Measurements from ENCODE around the gene MAPRE3.
"Not testable (repeated sequence)": the region's sequence is repeated elsewhere in the genome, so short reads cannot be mapped to it uniquely, and the experiment has no call there.

The MAPRE3 gene

DNA sequence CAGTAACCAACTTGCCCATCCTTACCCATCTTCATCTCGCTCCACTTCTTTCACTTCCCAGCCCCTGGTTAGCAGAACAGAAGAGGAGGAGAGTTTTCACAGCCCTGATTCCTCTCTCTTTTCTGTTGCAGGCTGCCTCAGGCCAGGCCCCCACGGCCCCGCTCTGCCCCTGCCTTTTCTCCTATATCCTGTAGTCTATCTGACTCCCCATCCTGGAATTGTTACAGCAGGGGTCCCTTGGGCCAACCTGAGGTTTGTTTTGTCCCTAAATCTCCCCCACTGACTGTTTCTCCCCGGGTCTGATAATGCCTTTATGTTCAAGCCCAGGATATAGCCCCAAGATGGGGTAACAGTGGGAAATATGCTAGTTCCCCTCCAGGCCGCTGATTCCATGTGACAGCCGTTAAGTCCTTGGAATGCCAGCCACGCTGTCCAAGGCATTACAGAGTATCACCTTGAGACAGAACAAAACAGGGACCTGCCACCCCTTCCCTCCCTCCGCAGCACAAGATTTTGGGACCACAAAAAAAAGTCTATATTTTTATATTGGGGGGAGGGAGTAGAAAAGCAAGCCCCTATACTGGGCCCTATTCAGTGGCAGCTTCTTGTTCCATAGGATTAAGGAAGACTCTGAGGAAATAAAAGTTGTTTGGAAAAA, 99.7 kb downstream of the MAPRE3 start:
- DNase-seq, result no peak
- Mint-ChIP-seq H3K4me1 (ENCODE audit: low read depth in 2 of 2) (peaks cover 37 to 62% of the 10 kb centered on the region in 2 donors), H3K36me3 (ENCODE audit: insufficient read depth) (peaks cover 42% of the 10 kb centered on the region), H3K27me3 (no peaks in the 10 kb centered on the region), H3K27ac (peak overlapping the region; percentile 91 to 96), H3K4me3 (peak overlapping the region; percentile 97 to 99), H3K9me3 (no peaks in the 10 kb centered on the region)
- ATAC-seq (replicated peaks), result no peak

DNA sequence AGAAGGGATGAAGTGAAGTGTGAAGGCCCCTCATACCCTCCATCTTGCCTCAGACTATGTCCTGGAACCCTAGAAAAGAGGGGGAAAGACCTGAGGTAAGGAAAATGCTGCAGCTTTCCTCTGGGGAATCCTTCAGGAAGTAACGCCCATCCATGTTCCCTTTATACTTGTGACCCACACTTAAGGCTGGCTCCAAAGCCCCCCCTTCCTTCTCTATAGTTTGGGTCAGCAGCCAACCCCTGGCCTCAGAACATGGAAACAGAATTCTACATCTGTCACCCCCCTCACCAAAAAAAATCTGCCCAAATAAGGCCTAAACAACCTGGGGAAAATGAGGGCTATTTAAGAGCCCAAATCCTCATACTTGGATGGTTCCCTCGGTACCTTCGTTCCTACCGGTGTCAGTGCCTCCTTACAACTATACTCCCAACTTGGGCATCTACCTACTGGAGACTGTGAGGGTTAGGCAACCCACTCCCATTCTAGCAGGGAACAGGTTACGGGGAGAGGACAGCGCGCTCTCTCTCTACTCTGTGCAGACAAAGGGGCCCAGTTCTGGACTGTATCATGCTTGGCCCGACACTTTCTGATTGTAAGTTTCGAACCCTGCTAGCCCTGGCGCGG, 100.3 kb downstream of the MAPRE3 start:
- Mint-ChIP-seq H3K27me3 (no peaks in the 10 kb centered on the region), H3K9me3 (no peaks in the 10 kb centered on the region), H3K36me3 (ENCODE audit: insufficient read depth) (peaks cover 35% of the 10 kb centered on the region), H3K4me1 (ENCODE audit: low read depth in 2 of 2) (peaks cover 44 to 62% of the 10 kb centered on the region in 2 donors), H3K27ac (peak overlapping the region; percentile 91 to 96), H3K4me3 (peak overlapping the region; percentile 97 to 99)
- ATAC-seq (replicated peaks), result peak; percentile 9
- peak in 1 of 3 experiments; percentile 21 for DNase-seq

DNA sequence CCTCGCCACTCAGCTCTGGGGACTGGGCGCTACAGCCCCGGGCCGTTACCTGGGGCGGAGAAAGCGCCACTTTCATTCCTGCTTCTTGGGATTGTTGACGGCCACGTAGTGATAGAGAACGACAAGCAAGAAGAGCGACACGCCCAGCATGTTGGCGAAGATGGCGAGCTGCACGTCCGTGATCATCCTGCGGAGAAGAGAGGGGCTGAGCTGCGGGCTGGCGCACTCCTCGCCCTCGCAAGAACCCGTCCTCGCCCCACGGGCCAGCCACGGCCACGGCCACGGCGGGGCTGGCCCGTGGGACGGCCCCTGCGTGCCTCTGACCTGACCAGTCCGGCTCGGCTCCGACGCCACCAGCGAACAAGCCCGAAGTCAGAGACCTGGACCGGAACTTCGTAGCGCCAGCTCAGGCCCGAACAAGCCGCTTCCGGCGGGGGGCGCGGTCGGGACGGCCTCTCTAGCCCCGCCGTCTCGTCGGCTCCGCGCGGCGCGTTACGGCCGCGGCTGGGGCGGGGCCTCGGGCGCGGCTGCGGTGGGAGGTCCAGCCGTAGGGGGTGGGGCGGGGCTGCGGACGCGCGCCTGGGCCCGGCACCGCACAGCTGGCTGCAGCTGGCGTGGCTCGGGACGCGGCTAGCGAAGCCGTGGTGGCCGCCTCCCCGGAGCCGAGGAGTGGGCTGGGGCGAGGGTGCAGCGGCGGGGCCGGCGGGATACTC, 101.0 kb downstream of the MAPRE3 start, which contains the start of gene OST4:
Gene OST4 (minus strand): TSS at position 378 of the 713 bp plus-strand sequence.
- no peaks in the 10 kb centered on the region for H3K9me3 Mint-ChIP-seq
- peaks cover 29% of the 10 kb centered on the region for H3K36me3 Mint-ChIP-seq (ENCODE audit: insufficient read depth)
- peak within 1 kb of the TSS; percentile 97 to 99 for H3K4me3 Mint-ChIP-seq
- ATAC-seq (replicated peaks), result peak; percentile 90
- peak; percentile 85 to 87 (median 85) for DNase-seq
- no peaks in the 10 kb centered on the region for H3K27me3 Mint-ChIP-seq
- peaks cover 48 to 62% of the 10 kb centered on the region in 2 donors for H3K4me1 Mint-ChIP-seq (ENCODE audit: low read depth in 2 of 2)
- H3K27ac Mint-ChIP-seq, result peak within 1 kb of the TSS; percentile 91 to 96

DNA sequence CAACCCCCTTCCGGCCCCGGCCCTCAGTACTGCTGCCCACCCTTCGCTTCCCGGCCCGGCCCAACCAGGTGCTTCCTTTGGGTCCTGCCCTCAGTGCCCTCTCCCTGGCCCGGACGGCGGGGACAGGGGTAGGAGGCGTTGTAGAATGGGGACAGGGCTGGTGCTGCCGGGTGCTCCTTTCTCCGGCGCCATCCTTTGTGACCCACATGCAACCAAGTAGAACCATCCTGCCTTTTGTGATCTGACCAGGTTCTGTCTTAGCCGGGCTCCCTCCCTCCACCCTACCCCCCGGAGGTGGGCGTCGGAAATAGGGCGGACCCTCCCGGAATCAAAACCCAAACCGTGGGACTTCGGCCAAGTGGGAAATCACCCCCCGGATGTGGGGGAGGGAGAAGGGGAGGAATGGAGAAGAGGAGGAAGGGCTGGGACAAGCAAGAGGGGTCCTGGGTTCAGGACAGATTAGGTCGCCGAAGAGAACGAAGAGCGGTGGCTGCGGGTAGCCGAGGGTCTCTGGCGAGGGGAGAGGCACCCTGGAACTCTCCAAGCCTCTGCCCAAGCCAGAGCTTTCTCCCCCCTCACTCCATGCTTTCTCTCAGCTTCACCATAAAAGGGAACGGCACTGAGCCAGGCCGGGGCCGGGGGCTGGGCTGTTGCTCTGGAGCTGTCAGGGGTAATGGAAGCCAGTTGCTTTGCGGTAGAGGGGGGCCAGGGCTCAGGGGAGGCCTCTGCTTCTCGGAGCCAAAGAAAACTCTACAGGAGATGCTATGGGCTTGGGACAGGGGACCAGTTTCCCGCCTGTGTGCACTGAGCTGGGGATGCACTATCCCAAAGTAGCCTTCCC, 101.8 kb downstream of the MAPRE3 start:
- no peaks in the 10 kb centered on the region for H3K9me3 Mint-ChIP-seq
- DNase-seq, result no peak
- H3K27ac Mint-ChIP-seq, result peak overlapping the region; percentile 38 to 74
- H3K36me3 Mint-ChIP-seq (ENCODE audit: insufficient read depth), result peaks cover 23% of the 10 kb centered on the region
- peaks cover 49 to 61% of the 10 kb centered on the region in 2 donors for H3K4me1 Mint-ChIP-seq (ENCODE audit: low read depth in 2 of 2)
- no peaks in the 10 kb centered on the region for H3K27me3 Mint-ChIP-seq
- peak; percentile 21 for ATAC-seq (replicated peaks)
- peak overlapping the region; percentile 85 to 97 for H3K4me3 Mint-ChIP-seq

DNA sequence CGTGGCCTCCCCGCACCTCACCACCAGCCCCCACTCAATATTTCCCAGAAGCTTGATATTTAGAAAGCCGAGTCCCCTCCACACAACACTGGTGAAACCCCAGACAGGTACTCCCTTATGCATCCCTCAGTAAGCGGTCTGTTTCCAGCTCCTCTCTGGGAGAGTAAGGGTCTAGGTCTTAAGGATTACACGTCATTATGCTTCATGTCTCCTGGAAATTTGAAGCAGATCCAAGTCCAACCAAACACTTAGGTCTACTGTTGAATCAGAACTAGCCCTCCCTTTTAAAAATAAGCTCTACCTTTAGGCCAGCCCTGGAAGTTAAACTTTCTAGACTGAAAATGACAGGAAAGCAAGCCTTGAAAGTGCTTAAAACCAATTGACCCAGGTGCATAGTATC, 102.5 kb downstream of the MAPRE3 start:
- DNase-seq (no peak), ATAC-seq (replicated peaks) (no peak)
- H3K4me3 Mint-ChIP-seq, result peak overlapping the region; percentile 85 to 97
- H3K9me3 Mint-ChIP-seq, result no peaks in the 10 kb centered on the region
- no peaks in the 10 kb centered on the region for H3K27me3 Mint-ChIP-seq
- peak overlapping the region; percentile 38 to 49 for H3K27ac Mint-ChIP-seq
- peaks cover 23% of the 10 kb centered on the region for H3K36me3 Mint-ChIP-seq (ENCODE audit: insufficient read depth)
- peaks cover 47 to 56% of the 10 kb centered on the region in 2 donors for H3K4me1 Mint-ChIP-seq (ENCODE audit: low read depth in 2 of 2)

DNA sequence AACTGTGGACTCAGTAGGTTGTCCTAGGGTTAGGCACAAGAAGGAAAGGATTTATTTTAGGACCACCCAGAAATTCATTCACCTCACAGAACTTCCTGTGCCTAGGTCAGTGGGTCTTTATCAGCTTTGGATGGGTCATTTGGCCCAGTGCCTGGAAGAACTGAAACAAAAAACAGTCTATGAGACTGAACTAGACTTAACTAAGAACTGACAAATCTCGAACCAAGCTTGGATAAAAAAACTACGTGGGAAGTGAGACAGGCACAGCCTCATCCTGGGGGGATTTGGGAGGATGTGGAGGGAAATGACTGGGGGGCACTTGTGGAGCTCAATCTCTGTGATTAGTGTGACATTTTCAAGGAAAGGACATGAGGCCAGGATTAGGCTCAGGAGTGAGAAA, 103.3 kb downstream of the MAPRE3 start:
- Mint-ChIP-seq H3K27me3 (no peaks in the 10 kb centered on the region), H3K4me1 (ENCODE audit: low read depth in 2 of 2) (peaks cover 43 to 49% of the 10 kb centered on the region in 2 donors), H3K36me3 (ENCODE audit: insufficient read depth) (peaks cover 17% of the 10 kb centered on the region), H3K27ac (peak overlapping the region in 1 of 2 donors; percentile 76), H3K9me3 (no peaks in the 10 kb centered on the region), H3K4me3 (no peak overlapping the region)
- DNase-seq (no peak), ATAC-seq (replicated peaks) (no peak)

DNA sequence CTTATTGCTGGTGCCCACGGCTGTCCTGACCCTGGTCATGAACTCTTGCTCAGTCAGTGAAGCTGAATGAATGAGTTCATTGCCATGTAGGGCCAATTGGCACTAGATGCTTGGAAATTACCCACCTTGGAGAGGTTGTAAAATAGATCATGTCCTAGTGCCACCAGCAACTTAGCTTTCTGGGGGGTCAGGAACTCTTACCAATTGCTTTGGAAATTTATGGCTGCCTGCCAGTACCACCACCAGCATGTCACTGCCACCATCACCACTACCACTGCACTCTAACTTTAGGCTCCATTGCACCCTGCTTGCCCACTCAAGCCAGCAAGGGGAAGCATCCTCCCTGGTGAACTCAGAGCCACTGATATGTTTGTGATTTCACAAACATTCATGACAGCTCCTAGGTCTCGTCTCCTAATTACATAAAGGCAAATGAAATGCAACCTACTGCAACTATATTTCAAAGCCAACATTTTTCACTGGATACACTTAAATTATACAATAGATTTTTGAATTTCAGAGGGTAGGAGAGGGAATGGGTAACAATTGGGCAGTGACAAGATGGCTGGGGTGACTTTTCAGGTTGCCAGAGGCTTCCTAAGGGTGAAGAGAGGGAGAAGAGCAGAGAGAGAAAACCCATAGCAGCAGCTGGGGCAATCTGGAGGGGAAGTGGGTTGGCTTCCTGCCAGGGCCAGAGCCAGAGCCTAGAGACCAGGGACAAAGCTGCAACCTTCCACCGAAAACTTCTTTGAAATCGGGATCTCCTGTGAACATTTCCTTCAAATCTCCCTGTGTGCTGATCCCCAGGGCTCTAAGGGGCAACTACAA, 104.5 kb downstream of the MAPRE3 start:
- ATAC-seq (replicated peaks), result peak; percentile 16
- peaks cover 31 to 38% of the 10 kb centered on the region in 2 donors for H3K4me1 Mint-ChIP-seq (ENCODE audit: low read depth in 2 of 2)
- peak overlapping the region; percentile 8 to 57 for H3K4me3 Mint-ChIP-seq
- H3K9me3 Mint-ChIP-seq, result no peaks in the 10 kb centered on the region
- no peaks in the 10 kb centered on the region for H3K27me3 Mint-ChIP-seq
- peak overlapping the region in 1 of 2 donors; percentile 88 for H3K27ac Mint-ChIP-seq
- peak; percentile 38 to 47 (median 46) for DNase-seq
- peaks cover 8% of the 10 kb centered on the region for H3K36me3 Mint-ChIP-seq (ENCODE audit: insufficient read depth)

DNA sequence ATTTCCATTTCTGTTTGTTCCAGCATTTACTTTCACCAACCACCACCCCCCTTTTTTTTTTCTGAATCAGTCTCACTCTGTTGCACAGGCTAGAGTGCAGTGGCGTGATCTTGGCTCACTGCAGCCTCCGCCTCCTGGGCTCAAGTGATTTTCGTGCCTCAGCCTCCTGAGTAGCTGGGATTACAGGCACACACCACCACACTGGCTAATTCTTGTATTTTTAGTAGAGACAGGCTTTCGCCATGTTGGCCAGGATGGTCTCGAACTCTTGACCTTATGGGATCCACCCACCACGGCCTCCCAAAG, 105.1 kb downstream of the MAPRE3 start:
- Mint-ChIP-seq H3K4me1 (ENCODE audit: low read depth in 2 of 2) (peaks cover 34 to 38% of the 10 kb centered on the region in 2 donors), H3K27ac (peak overlapping the region in 1 of 2 donors; percentile 88), H3K4me3 (peak overlapping the region; percentile 8 to 57)
- not testable (repeated sequence) for ATAC-seq (replicated peaks); H3K36me3 Mint-ChIP-seq (ENCODE audit: insufficient read depth); H3K9me3 Mint-ChIP-seq; DNase-seq; H3K27me3 Mint-ChIP-seq

DNA sequence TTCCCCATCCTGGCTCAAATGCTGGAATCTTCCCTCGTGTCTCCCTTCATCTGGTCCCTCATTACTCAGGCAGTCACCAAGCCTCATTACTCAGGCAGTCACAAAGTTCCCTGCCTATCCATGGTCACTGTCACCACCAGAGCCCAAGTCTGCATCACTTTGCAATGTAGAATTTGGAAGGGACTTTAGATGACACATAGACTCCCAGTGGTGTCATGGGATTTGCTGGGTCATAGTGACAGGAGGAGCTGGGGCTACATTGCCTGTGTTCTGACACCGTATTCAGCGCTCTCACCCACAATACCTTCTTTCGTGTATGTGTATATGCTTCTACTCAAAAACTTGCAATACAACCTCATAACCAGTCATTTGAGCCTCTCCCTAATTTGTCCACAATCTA, 105.9 kb downstream of the MAPRE3 start:
- peaks cover 3% of the 10 kb centered on the region for H3K36me3 Mint-ChIP-seq (ENCODE audit: insufficient read depth)
- H3K27ac Mint-ChIP-seq, result no peak overlapping the region
- peaks cover 35 to 39% of the 10 kb centered on the region in 2 donors for H3K4me1 Mint-ChIP-seq (ENCODE audit: low read depth in 2 of 2)
- no peak for ATAC-seq (replicated peaks)
- no peaks in the 10 kb centered on the region for H3K9me3 Mint-ChIP-seq
- no peak for DNase-seq
- peak overlapping the region in 1 of 2 donors; percentile 1 for H3K4me3 Mint-ChIP-seq
- H3K27me3 Mint-ChIP-seq, result no peaks in the 10 kb centered on the region
